Dedifferentiated amniotic fluid mesenchymal stem cell (primary cell): ENCODE data around the gene FOSB.
A peak's percentile ranks its signal among the peaks of the same experiment; 100 is the strongest.
"Not testable (repeated sequence)": the region's sequence is repeated elsewhere in the genome, so short reads cannot be mapped to it uniquely, and the experiment has no call there.

Experiments used
- DNase-seq: peaks from one replicate; pipeline ENCODE4 v3.0.0-alpha.2; 2016; ENCODE audit errors: extremely low spot score

FOSB gene

GRCh38 chr19:45506246-45506988 is 38.6 kb downstream of the FOSB start:
- DNase-seq = peak; percentile 83

GRCh38 chr19:45506989-45507871 is 39.4 kb downstream of the FOSB start, which contains the start of gene VASP:
VASP (plus strand) TSS chr19:45507479; CDS start chr19:45507772, 293 bp downstream.
- peak; percentile 69 for DNase-seq

GRCh38 chr19:45507872-45508416 is 40.1 kb downstream of the FOSB start:
- no peak for DNase-seq

GRCh38 chr19:45508417-45508860 is 40.6 kb downstream of the FOSB start:
- DNase-seq = no peak

GRCh38 chr19:45508861-45509691 is 41.3 kb downstream of the FOSB start:
- no peak for DNase-seq

GRCh38 chr19:45509692-45510015 is 41.9 kb downstream of the FOSB start:
- DNase-seq = no peak

- DNase-seq = not testable (repeated sequence)
Measured at GRCh38 chr19:45510352-45510751, 42.6 kb downstream of the FOSB start.

- no peak for DNase-seq
Measured at GRCh38 chr19:45511074-45511473, 43.3 kb downstream of the FOSB start.

- DNase-seq = no peak
Measured at GRCh38 chr19:45512881-45513483, 45.2 kb downstream of the FOSB start.

GRCh38 chr19:45514376-45515051 is 46.7 kb downstream of the FOSB start:
- DNase-seq = no peak

- no peak for DNase-seq
Measured at GRCh38 chr19:45515081-45515624, 47.4 kb downstream of the FOSB start.

- no peak for DNase-seq
Measured at GRCh38 chr19:45515807-45516401, 48.1 kb downstream of the FOSB start.

GRCh38 chr19:45517238-45517637 is 49.4 kb downstream of the FOSB start:
- no peak for DNase-seq

GRCh38 chr19:45517641-45518468 is 50.1 kb downstream of the FOSB start:
- no peak for DNase-seq

- no peak for DNase-seq
Measured at GRCh38 chr19:45518469-45518826, 50.7 kb downstream of the FOSB start.

- no peak for DNase-seq
Measured at GRCh38 chr19:45522010-45522941, 54.5 kb downstream of the FOSB start.

- DNase-seq = peak; percentile 81
Measured at GRCh38 chr19:45523642-45524256, 56.0 kb downstream of the FOSB start.
